GM19455 (cell line): Measurements from ENCODE around the gene PTGES2.

ENCODE experiments used
- ATAC-seq: cut with Tn5 transposase; IDR thresholded peaks from one replicate; pipeline ENCODE4 v1.9.1; 2021; ENCODE audit not compliant: unreplicated experiment

The PTGES2 gene

GRCh38 chr9:128153947-128154695 is 26.6 kb upstream of the PTGES2 start:
- ATAC-seq: no peak

GRCh38 chr9:128153060-128153946 is 25.8 kb upstream of the PTGES2 start:
- ATAC-seq: no peak

GRCh38 chr9:128152133-128153059 is 24.9 kb upstream of the PTGES2 start:
- ATAC-seq: no peak

GRCh38 chr9:128151309-128152132 is 24.0 kb upstream of the PTGES2 start:
- no peak for ATAC-seq

DNA sequence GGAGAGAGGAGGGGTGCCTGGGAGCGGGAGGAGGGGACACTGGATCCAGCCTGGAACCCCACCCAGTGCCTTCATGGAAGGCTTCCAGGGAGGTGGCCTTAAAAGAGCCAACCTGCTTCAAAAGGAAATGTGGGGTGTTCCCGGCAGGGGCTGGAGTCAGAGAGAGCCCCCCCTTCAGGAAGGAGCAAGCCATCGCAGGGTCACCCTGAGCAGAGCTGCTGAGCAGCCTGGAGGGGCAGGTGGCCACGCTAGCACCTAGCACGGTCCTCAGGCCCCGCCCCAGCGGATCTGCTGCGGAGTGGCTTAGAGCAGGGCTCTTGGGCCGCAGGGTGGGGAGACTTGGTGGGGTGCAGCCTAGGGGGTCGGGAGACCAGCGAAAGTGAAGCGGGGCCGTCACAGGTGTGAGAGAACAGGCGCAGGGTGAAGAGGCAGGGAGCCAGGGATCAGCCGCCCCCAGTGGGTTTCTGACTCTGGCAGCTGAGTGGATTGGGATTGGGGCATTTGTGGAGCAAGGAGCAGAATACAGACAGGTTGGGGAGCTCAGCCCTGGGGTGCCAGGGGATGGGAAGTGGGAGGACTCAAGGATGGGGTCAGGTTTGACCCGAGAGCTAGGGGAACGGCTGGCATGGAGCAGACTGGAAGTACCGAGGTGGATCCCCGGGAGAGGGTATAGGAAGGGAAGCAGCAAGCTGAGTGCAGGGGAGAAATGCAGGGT is 23.2 kb upstream of the PTGES2 start:
- no peak for ATAC-seq

DNA sequence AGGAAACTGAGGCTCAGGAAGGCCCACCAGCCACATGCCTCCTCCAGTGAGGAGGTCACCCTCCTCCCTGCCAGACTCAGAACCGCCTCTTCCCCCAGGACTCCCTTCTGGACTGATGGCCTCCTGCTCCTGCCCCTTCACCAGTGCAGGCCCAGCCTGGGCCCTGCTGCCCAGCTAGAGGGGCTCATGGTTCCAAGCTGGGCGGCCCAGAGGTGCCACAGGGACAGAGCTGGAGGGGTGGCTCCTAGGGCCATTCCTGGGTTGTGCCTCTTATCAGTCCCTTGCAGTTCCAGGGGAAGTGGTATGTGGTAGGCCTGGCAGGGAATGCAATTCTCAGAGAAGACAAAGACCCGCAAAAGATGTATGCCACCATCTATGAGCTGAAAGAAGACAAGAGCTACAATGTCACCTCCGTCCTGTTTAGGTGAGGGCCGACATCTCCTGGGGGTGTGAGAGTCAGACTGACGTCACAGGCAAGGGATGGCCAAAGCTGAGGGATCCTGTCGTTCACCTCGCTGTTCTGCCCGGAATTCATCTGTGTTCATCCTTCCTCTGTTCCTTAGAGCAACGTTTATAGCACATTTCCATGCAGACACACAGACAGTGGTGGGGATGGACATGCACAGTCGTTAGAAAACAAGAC is 22.5 kb upstream of the PTGES2 start:
- no peak for ATAC-seq

- ATAC-seq: no peak
These were observed 21.6 kb upstream of the PTGES2 start, which contains the start of gene LCN2 for GRCh38 chr9:128149001-128149701. LCN2 (plus strand) TSS chr9:128149453; CDS start chr9:128149526, 73 bp downstream.

- no peak for ATAC-seq
These were observed 21.0 kb upstream of the PTGES2 start for GRCh38 chr9:128148509-128149000.

DNA sequence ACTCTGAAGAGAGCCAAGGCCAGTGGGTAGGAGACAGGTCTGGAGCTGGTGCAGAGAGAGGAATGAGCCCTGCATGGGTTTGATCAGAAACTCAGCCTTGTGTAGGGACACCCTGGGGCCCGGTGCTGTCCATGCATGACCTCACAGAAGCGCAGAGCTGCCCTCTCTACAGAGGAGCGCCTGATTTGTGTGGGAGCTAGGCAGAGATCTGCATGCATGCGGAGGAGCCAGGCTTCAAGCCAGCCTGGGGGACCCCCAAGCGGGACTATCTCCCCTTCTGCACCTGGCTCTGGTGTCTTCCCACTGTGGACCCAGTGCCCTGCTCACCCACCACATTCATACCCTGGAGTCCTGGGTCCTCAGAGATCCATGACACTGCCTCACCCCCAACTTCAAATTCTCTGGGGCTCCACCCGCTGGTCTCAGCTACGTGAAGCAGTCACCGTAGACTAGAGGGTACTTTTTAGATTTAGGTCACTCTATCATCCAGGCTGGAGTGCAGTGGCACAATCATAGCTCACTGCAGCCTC is 19.1 kb upstream of the PTGES2 start:
- no peak for ATAC-seq

GRCh38 chr9:128145951-128146351 is 18.4 kb upstream of the PTGES2 start:
- ATAC-seq: no peak

GRCh38 chr9:128145536-128145935 is 18.0 kb upstream of the PTGES2 start:
- no peak for ATAC-seq

DNA sequence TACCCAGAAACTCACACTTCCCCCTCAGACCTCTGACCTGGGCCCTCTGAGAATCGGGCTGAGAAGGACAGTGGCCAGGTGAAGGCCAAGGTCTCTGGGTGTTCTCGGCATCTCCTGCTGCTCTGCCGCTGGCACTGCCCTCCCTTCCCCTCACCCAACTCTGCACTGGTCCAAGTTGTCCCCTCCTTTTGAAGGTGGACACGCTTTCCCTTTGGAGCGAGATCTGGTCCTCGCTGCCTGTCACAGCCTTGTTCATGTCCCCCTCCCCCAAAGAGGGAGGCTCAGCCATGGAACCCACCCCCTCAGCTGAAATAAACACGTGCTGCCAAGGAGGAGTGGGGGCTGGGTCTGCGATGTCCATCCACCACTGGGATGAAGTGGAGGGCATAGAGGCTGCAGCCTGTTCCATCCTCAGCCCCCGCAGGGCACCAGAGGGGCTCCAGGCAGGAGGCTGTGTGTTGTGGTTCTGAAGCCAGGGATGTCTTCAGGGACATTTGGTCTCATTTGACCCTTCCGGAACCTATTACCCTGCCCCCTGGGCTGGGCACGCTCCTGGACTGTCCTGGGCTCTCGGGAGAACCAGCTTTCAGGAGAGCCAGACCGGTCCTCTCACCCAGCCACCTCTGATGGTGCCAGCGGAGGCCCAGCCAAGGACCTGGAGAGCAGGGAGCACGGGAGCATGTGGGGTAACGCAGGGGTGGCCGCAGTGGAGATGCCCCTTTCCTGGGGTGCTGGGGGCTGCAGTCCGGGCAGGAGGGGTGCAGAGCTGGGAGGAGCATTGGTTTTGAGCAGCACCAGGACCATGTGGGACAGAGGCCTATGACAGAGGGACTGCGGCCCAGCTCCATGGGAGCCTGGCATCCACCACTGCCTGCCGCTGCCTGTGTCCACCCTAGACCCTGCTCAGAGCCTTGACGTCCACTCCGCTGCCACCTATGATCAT is 17.0 kb upstream of the PTGES2 start:
- no peak for ATAC-seq

GRCh38 chr9:128143525-128144238 is 16.2 kb upstream of the PTGES2 start:
- ATAC-seq: no peak

DNA sequence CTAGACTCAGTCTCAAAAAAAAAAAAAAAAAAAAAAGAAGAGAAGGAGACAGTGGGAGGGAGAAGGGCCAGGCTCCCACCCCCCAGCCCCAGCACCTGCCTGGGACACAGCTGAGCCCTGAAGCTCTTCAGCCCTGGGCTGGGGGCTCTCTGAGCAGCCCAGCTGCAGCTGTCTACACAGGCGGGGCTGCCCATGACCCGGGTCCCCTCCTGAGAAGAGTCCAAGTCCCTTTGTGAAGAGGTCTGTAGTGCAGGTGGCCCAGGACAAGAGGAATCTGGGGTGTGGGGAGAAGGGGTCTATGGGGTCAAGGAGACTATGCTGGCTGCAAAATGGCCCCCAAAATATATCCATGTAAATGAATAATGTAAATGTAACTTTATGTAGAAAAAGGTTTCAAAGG is 15.1 kb upstream of the PTGES2 start:
- no peak for ATAC-seq

DNA sequence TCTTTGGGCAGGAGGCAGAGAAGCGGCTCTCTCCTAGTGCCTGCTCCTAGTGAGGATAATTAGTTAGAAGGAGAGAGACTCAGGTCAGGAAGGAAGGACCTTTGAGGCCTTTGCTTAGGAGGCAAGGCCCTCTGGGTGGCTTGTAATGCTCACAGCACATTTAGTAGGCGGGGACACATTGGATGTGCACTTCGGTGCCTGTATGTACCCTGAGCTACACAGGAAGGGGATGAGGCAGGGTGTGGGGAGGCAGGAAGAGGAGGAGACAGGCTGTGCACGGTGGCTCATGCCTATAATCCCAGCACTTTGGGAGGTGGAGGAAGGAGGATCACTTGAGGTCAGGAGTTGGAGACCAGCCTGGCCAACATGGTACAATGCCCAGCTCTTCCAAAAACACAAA is 14.5 kb upstream of the PTGES2 start:
- ATAC-seq: no peak

GRCh38 chr9:128141604-128142003 is 14.1 kb upstream of the PTGES2 start:
- no peak for ATAC-seq
